HG03432 (cell line): ENCODE data around the gene BCAT1.
"Not testable (repeated sequence)": the region's sequence is repeated elsewhere in the genome, so short reads cannot be mapped to it uniquely, and the experiment has no call there.

Experiments
- ATAC-seq: cut with Tn5 transposase; IDR thresholded peaks from one replicate; pipeline ENCODE4 v1.9.1; 2021; ENCODE audit warnings: mild to moderate bottlenecking, moderate library complexity; ENCODE audit not compliant: unreplicated experiment

Gene BCAT1

DNA sequence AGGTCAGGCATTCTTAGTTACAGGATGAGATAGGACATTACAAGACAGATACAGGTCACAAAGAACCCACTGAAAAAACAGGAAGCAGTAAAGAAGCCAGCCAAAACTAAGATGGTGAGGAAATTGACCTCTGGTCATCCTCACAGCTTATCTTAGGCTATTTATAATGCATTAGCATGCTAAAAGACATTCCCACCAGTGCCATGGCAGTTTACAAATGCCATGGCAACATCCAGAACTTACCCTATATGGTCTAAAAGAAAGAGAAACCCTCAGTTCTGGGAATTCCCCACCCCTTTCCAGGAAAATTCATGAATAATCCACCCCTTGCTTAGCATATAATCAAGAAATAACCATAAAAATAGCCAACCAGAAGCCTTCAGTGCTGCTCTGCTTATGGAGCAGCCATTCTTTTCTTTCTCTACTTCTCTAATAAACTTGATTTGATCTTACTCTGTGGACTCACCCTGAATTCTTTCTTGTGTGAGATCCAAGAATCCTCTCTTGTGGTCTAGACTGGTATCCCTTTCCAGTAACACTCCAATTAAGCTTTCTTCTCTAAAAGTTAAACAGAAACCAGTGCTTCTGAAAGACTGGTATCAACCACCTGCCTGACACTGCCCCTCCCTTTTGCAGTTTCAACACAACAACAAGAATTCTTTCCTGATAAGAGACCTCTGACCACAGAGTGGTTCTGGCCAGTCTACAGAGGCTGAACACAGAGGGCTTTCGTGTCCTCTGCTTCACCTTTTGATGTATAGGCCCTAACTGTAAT lies 86.9 kb downstream of the BCAT1 start:
- peak; percentile 55 for ATAC-seq

DNA sequence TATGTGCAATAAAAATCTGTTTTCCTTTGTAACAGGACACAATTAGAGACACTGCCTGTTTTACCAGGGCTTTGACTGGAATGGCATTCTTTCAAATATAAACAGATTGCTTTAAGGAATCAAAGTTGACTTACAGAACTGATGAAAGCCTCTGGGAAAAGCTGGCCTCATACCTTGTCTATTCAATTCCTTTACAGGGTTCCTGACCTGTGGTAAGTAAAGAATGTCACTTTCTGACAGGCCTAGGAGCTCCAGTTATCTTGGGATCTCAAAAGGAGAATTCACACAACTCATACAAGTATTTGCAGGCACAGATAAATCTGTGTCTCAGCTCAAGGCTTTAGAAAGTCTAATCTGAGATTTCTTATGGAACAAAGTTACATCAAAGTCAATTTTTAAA lies 88.4 kb downstream of the BCAT1 start:
- no peak for ATAC-seq

DNA sequence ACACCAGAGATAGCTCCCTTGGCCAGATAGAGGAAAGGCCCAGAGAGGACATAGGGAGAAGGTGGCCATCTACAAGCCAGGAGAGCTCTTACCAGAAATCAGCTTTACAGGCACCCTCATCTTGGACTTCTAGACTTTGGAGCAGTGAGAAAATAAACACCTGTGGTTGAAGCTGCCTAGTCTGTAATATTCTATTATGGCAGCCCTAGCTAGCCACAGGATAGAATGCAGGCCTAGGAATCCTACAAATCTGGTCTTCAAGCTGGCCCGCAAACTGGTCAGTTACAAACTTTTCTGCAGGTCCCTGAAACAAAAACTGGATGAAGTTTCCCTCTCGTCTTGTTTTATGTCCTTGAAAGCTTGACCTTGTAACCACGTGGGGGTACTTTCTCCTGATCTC lies 92.4 kb downstream of the BCAT1 start:
- ATAC-seq = no peak

DNA sequence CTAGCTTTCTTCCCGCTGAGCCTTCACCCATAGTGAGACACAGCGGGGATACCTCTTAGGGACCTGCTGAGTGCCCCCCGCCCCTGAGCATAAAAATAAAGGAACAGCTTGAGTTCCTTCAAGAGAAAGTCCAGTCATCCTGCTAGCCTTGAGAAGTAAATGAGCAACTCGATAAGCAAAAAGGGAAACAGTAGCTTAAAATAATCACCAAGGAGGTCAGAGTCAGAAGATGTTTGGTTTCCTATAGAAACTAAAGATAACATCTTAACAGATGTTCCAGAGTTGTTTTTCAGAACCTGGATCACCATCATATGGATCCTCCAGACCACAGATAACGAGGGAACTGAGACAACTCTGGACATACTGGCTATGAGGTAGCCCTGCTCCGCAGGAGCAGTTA lies 94.0 kb downstream of the BCAT1 start:
- ATAC-seq = no peak

DNA sequence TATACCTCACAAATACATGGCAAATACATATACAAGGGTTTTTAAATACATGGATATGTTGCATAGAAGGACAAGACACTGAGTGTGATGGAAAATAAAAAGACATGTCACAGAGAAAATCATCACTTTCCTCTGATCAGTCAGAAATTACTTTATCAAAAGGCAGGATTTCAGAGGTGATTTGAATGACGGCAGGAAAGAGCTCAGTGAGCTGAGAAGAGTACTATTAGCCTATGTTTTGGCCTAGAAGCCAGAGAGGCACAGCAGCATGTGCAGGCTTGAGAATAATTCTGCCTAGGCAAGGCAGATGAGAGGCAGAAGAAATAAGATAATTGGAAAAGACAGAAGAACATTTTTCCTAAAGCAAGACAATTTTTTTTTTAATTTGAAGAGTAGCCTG lies 94.9 kb downstream of the BCAT1 start:
- ATAC-seq = no peak

DNA sequence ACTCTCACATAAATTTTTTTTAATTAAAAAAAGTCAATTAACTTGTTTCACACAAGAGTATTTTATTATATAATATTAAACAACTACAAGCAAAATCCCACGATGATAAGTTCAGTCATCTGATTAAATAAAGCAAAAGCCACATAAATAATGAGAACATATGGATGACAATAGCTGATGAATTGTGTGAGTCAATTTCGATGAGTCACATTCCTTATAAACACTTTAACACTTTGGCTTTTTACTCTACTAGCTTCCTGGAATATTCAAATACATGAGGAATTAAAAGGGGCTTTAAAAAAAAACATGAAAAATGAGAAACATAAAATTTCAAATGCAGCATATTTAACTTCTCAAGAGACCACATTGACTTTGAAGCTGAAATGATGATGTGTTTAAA lies 95.3 kb downstream of the BCAT1 start:
- no peak for ATAC-seq

DNA sequence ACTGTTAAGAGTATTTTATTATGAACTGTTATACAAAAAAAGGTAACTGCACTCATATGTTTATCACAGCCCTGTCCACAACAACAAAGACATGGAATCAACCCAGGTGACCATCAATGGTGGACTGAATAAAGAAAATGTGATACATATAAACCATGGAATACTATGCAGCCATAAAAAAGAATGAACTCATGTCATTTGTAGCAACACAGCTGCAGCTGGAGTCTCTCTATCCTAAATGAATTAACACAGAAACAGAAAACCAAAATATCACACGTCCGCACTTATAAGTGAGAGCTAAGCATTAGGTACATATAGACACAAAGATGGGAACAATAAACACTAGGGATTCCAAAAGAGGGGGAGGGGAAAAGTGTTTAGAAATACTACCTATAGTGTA lies 95.8 kb downstream of the BCAT1 start:
- no peak for ATAC-seq

DNA sequence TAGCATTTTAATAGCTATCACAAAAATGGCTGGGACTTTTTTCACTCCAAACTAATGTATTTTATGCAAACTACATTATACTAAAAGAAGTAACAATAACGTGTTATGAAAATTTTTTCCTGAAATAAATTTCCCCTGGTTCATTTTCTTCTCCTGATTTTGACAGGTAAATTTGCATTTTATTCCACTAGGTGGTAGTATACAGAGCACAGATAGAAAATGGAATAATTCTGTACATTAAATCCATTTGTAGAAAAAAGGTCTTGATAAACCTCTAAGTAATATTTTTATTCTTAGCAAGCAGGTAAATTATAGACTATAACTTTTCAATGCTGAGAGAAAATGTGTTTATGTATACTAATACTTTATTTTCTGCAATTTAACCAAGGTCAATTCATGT lies 96.5 kb downstream of the BCAT1 start:
- ATAC-seq = no peak

DNA sequence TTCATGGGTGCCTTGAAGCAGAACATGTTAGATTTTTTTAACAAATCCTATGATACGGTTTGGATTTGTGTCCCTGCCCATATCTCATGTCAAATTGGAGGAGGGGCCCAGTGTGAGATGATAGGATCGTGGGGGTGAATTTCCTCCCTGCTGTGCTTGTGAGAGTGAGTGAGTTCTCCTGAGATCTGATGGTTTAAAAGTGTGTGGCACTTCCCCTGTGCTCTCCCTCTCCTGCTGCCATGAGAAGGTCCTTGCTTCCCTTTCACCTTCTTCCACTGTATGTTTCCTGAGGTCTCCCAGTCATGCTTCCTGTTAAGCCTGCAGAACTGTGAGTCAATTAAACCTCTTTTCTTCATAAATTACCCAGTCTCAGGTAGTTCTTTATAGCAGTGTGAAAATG lies 97.0 kb downstream of the BCAT1 start:
- not testable (repeated sequence) for ATAC-seq

DNA sequence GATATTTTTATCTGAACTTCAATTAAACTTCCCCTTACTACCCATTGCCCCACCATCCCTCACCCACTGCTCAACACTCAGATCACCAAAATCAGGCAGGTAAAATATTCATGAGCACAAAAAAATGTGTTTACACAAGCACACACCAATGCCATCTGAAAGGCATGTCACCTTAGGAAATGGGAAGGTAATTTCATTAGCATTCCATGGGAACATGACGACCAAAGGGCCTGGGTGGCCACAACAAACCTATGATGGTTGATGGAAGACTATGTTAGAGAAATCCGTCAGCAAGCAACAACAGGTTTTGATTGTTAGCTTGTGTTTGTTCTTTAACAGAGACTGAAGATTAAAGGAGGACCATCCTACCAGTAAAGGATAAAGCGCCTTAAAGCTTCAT lies 97.6 kb downstream of the BCAT1 start:
- no peak for ATAC-seq

DNA sequence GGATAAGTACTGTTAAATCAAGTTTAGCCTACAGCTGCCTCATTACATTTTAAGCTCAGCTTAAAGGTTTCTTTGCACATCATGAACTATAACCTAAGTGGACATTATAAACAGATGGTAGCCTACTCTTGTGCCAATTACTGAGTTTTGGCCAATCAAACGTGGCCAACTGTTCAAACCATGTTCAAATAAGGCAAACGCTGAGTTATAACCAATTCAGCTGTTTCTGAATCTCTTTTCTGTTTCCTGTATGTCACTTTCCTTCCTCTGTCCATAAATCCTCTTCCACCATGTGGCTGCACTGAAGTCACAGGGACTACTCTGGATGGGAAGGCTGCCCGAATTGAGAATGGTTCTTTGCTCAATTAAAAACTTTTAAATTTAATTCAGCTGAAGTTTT lies 98.4 kb downstream of the BCAT1 start:
- ATAC-seq = no peak

DNA sequence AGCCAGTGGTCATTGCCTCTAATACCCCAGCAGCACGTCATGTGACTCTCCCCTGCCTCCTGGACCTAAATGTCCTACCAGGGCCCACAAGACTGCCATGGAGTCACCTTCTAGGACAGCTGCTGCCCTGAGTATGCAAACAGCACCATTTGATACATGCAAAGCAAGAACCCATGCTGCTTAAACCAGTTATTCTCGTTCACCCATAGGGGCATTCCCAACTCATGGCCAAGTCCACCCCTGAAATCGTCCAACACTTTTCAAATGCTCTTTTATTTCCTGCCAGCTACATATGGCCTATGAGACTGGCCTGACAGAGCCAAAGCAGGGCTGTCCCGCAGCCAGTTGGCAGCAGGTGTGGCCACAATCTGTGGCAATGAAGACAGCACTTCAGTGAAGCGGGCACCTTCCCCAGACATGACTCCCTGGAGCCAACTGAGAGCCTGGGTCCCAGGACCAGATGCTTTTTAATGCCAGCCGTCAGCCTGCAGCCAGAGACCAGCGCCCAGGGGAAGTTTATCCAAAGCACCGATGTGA lies 99.9 kb downstream of the BCAT1 start:
- ATAC-seq = no peak

DNA sequence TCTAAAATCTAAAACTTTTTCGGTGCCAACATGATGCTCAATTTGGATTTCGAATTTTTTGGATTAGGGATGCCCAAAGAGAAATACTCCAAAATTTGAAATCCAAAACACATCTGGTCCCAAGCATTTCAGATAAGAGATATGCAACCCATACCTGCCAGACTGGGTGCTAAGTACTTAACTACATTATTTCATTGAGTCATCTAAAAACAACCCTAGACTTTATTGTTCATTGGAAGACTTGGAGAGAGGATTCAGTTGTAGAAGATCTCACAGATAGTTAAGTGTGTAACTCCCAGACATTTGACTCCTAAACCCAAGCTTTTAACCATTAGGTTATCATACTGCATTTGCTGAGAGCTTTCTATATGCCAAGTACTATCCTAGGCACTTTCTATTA lies 102.2 kb downstream of the BCAT1 start:
- ATAC-seq = no peak

DNA sequence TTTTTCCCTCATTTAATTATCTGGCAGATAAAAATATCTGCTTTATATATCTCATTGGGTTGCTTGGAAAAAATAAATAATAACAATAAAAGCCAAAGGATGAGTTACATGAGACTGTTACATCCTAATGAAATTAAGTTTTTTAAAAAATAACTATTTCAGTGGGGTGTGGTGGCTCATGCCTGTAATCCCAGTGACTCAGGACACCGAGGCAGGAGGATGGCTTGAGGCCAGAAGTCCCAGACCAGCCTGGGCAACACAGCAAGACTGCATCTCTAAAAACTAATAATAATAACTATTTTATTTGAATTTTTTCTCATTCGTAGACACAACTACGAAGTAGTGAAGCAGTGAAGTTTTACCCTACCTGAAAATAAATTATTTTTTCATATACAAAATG lies 103.3 kb downstream of the BCAT1 start:
- ATAC-seq = no peak

DNA sequence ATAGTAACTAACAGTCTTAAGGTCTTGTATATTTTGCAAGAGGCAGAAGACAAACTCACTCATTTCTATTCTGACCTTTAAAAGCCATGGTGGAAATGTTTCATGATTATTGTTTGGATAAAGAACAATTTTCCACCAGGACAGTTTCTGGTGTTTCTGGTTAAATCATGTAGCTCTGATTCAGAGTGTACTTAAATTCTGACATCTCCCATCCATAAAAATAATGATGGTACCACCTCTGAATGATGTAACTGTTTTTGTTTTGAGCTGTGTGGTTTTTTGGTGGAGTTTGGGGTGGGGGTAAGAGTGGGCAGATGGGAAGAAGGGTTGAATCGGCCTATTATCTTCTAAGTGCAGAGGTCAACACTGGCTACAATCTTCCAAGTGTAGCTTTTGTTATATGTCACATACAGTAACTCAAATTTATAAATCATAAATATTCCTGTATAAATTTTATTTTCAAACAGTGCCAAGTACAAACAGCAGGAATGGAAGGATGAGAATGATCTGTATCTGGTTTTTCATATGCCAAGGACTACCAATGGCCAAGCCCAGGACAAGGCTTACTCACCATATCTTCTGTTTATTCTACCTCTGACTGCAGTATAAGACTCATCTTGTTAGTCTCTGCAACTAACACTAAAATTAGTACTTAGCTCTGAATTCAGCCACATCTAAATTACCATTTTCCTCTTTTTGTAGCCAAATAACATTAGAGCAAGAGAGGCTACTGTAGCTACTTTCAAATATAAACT lies 108.7 kb downstream of the BCAT1 start:
- no peak for ATAC-seq

DNA sequence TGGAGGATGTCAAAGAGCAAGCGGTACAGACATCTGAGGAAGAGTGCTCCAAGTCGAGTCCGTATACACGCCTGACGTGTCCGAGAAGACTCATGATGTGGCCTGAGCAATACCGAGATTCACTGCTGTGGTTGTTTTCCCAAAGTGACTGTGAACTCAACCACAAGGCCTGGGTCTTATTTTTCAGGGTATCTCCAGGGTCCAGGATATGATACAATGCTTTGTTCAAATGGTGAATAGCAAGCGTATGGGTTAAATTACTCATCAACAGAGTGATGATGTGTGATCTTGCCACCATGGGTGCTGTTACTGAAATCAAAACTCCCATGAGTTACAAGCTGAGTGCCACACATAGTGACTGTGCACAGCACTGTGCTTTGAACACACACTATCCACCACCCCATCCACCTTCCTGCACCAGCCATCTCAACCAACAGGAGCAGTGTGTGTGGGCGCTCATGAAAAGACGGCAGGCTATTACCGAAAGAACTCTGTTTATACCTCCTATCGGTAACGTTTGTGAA lies 109.6 kb downstream of the BCAT1 start:
- ATAC-seq = peak; percentile 91

DNA sequence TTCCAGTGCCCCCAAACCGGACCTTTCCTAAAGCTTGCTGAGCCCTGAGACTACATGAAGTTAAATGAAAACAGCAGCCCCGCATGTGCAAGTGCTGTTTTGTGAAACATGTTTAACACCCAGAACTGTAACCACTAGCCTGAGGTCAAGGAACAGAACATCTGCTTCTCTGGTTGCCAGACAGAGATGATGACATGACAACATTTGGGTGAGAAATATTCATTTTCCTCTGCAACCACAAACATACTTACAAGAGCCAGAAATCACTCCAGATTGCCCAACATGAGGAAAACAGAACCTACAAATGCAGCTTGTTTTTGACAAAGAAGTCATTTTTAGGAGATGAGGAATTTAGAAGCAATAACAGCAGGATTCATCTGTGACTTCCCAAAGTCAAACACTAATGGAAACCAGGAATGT lies 110.4 kb downstream of the BCAT1 start:
- ATAC-seq = peak; percentile 56

DNA sequence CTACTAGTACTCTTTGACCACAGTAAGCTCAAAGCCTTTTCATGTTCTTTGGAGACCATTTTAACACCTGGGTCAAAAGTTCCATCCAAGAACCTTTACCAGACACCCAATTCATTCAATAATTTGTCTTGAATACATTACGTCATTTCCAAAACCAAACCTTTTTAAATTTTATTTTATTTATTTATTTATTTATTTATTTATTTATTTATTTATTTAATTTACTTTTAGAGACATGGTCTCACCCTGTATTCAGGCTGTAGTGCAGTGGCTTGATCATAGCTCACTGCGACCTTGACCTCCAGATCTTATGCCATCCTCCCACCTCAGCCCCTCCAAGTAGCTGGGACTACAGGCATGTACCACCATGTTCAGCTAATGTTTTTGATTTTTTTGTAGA lies 113.5 kb downstream of the BCAT1 start:
- ATAC-seq = no peak

DNA sequence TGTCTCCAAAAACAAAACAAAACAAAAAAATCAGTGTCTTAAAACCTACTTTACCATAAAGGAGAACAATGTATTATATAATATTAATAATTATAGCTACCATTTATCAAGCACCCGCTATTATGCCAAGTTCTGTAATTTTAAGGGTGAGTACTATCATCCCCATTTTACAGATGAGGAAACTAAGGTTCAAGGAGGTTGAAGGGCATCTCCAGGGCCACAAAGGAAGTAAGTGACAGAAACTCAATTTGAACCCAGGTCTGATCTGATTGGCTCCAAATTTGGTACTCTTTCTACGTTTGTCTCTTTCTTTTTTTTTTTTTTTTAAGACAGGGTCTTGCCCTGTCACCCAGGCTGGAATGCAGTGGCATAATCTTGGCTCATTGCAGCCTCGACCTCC lies 115.4 kb downstream of the BCAT1 start:
- ATAC-seq = no peak

DNA sequence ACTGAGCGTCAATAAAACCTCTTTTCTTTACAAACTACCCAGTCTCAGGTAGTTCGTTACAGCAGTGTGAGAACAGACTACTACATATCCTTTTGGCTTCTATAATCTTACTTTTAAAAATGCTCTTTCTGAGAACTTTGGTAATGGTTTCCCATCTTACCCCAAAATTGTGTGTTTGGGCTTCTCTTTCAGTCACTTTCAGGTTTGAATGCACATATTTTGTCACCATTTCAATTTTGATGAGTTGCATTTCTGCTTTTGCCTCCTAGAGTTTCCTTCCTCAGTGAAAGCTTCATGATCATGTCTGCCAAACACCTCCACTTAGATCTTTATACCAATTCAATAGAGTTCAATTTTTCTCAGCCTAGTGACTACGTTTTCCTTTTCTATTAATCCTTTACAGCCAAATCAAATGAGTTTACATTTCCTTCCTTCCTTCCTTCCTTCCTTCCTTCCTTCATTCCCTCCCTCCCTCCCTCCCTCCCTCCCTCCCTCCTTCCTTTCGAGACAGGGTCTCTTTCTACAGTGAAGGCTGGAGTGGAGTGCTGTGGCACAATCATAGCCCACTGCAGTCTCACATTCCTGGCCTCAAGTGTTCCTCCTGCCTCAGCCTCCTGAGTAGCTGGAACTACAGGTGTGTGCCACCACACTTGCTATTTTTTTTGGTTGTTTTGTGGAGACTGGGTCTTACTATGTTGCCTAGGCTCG lies 124.9 kb downstream of the BCAT1 start:
- ATAC-seq = peak; percentile 23

DNA sequence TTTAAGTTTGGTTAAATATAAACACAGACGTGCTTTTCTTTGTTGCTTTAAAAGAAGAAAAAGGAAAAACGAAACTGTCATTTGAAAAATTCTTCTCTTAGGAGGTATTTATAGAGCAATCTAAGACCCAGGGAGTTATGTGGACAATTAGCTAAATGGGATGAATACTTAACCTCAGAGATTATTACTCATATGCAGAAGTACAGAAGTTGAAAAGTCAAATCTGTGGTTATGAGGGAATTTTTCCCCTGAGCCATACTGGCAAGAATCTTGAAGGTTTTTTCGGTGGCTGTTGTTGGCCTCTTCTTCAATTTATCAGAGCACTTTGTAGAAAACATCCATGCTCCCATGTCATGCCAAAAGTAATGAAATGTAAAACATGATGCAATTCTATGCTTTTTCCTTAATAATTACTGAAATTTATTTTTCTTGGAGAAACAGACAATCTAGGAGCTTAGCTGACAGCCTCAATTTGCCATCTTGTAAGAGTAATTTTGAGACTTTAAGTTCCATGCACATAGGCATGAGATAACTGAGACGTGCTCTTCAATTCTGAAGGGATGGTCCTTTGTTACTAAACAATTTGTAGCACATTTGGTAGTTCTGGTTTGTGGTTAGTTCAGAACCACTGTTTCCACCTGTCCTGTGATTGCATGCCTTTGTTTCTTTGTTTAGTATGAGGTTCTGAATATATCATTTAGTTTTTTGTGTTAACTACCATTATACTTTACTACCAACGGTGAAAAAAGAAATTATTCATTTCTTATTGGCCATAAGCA lies 126.6 kb downstream of the BCAT1 start:
- ATAC-seq = peak; percentile 88
